Measurements from ENCODE around the gene C3orf33. TPM values are rescaled to one million over a fixed set of nuclear protein-coding genes. Genes with fewer than 3 reads are reported as not detected.
A peak's percentile ranks its signal among the peaks of the same experiment; 100 is the strongest.
"Not testable (repeated sequence)": the region's sequence is repeated elsewhere in the genome, so short reads cannot be mapped to it uniquely, and the experiment has no call there.

Gene C3orf33, protein sequence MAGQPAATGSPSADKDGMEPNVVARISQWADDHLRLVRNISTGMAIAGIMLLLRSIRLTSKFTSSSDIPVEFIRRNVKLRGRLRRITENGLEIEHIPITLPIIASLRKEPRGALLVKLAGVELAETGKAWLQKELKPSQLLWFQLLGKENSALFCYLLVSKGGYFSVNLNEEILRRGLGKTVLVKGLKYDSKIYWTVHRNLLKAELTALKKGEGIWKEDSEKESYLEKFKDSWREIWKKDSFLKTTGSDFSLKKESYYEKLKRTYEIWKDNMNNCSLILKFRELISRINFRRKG
- total RNA-seq = 1 to 10 TPM; 1.5 to 1.6 TPM

DNA sequence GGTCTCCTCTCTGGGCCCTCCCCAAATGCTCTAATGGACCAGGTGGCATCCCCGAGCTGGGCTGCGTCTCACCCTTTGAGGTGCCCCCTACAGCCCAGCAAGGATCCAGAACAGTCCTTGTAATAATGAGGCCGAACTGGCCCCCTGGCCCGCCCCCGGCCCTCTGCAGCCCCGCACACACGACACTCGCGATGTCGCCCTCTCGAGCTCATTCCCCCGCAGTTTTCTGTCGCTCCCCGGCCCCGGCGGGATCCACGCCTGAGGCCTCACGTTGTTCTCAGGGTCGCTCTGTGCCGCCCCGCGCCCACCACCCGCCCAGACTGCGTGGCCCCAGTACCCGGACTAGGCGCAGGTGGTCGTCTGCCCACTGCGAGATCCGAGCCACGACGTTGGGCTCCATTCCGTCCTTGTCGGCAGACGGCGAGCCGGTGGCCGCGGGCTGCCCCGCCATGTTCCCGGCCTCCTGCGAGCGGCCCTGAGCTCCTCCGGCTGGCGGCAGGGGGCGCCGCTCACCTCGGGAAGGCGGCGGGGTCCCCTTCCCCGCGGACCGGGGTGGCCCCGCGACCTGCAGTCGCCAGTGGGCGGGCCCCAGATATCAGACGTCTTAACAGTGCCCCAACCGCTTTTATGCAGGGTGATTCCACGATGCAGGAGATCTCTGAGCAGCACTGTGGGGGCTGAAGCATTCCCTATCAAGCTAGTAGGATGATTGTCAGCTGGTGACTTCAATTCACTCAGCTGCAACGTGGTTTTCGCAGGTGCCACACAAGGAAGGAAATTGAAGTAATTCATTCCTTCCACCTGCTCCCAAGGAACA, at the start of gene C3orf33:
Gene C3orf33, minus strand, starts transcription at position 477 of the 817 bp plus-strand sequence. Its CDS starts 26 bp downstream, at position 451.
- H3K9me3 Mint-ChIP-seq (ENCODE audit: low read depth) = no peaks in the 10 kb centered on the region
- H3K36me3 Mint-ChIP-seq (ENCODE audit: low read depth) = peaks cover 7% of the 10 kb centered on the region
- H3K4me3 Mint-ChIP-seq = peak within 1 kb of the TSS; percentile 81
- H3K27me3 Mint-ChIP-seq = peaks cover 9% of the 10 kb centered on the region
- DNase-seq (peak; percentile 87), ATAC-seq (peak; percentile 98)
- intact Hi-C loops (cut with DNase I, micrococcal nuclease) = loop anchor here (1.0 to 2.0 kb wide), 5 partner anchors 48 to 65 kb away; partner anchors contain the start of genes GMPS (in 2 of the 2), SLC33A1 (in 2 of the 2) and PLCH1 (in 1 of the 2)
- CTCF ChIA-PET = interaction anchor here (0.5 to 2.8 kb wide), 47 partner anchors 8 to 1285 kb away, joined by 3 to 19 read pairs (median 4); partner anchors contain the start of genes GMPS and SLC33A1
- POLR2A ChIA-PET = interaction anchor here (0.6 to 2.6 kb wide), 5 partner anchors 48 to 67 kb away, joined by 3 to 19 read pairs (median 5); partner anchors contain the start of genes GMPS and PLCH1
- peak within 1 kb of the TSS; percentile 84 for H3K27ac Mint-ChIP-seq
- peaks cover 10% of the 10 kb centered on the region for H3K4me1 Mint-ChIP-seq

DNA sequence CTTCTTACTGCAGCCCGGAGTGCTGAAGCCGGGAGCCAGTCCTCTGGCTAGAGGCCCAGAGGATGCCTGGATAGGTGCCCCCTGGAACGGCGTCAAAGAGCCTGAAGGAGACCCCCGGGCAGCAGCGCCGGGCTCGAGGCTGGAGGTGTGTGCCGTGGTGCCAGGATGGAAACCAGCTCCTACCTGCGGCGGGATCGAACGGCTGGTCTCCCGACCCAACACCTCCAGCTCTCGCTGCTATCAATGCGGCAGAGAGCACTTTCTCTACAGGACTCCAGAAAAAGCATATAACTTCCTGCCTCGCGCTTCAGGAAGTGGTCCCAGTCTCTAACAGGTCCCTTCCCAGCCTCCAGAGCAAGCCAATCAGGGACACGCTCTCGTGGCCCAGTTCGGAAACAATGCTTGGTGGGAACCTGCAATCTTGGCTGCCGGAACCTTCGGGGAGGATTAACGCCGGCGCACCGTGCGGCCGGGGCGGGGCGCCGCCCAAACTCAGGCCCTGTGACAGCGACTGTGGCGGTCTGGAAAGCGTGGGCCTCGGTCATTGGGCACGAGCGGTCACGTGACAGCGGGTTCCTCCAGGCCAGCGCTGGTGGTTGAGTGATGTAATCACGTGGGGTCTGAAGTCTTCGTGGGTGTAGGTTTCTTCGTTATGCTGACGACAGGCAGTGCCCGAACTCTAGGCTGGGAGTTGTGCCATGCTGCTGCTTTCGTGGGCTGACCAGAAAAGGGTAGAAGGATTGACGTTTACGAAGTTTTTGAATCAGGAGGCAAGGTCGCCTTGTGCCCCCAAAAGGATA, 48.3 kb upstream of the C3orf33 start, which contains the start of gene SLC33A1:
Gene SLC33A1, minus strand, starts transcription at position 287 of the 800 bp plus-strand sequence. CDS start 430 bp downstream, outside the sequence.
- Mint-ChIP-seq H3K27me3 (no peaks in the 10 kb centered on the region), H3K4me3 (peak within 1 kb of the TSS; percentile 99), H3K36me3 (ENCODE audit: low read depth) (peaks cover 29% of the 10 kb centered on the region), H3K9me3 (ENCODE audit: low read depth) (no peaks in the 10 kb centered on the region), H3K27ac (peak within 1 kb of the TSS; percentile 99), H3K4me1 (peaks cover 33% of the 10 kb centered on the region)
- peak; percentile 94 for ATAC-seq
- CTCF ChIA-PET = interaction anchor here (0.7 to 2.2 kb wide), 4 partner anchors 16 to 48 kb away, joined by 3 to 14 read pairs (median 10); partner anchors contain the start of genes C3orf33 and GMPS
- intact Hi-C loops (cut with DNase I, micrococcal nuclease) = loop anchor here (1.0 to 10.0 kb wide), 13 partner anchors 8 to 1530 kb away; partner anchors contain the start of genes C3orf33 (in 2 of the 2), CCNL1 (in 2 of the 2), DHX36 (in 2 of the 2) and GMPS (in 2 of the 2)
- DNase-seq = peak; percentile 99
- POLR2A ChIA-PET = interaction anchor here (0.7 to 2.5 kb wide), 5 partner anchors 8 to 1197 kb away, joined by 3 to 36 read pairs (median 7); partner anchors contain the start of genes C3orf33 and GMPS

DNA sequence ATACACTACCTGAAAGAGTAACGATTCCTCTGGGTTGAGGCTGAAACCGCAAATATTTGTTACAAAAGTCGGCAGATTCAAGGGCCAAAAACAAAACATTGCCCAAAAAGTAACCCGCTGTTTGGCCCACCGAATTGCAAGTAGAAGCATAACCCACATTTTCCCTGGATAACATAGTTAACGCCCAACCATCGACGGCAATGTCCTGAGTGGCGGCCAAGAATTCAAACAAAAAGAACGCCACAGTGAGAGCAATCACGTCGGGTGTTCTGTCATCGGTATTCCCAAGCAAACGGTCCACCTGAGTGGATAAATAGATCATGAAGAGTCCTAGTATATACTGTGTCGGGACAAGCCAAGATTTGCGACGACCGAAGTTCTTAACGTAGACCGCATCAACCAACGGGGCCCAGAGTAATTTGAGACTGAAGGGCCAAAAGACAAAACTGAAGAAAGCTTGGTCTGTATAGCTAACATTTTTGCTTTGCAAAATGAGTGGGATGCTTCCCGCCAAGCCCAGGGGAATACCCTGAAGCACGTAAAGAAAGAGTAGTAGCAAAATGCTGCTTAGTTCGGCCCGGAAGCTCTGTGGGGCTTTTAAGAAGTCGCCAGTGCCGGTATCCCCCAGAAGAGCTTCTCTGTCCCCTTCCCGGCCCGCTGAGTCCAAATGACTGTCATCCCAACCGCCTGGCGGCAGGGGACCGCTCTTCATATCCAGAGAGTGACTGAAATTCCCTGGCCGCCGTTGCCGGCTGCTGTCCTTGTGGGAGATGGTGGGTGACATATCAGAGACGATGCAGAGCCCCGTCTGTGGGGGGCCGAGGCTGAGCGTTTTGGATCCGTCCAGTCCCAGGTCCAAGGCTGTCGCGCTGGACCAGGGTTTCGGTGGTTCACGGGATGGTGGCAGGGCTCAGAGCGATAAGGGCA, 47.4 kb upstream of the C3orf33 start:
- DNase-seq (peak; percentile 67), ATAC-seq (peak; percentile 1)
- ChIA-PET POLR2A (interaction anchor here (0.8 to 2.5 kb wide), 4 partner anchors 9 to 48 kb away, joined by 3 to 36 read pairs (median 8); partner anchors contain the start of genes C3orf33 and GMPS), CTCF (interaction anchor here (1.6 to 2.2 kb wide), 3 partner anchors 16 to 47 kb away, joined by 9 to 14 read pairs (median 12); partner anchors contain the start of genes C3orf33 and GMPS)
- Mint-ChIP-seq H3K27me3 (no peaks in the 10 kb centered on the region), H3K4me1 (peaks cover 36% of the 10 kb centered on the region), H3K4me3 (peak overlapping the region; percentile 99), H3K36me3 (ENCODE audit: low read depth) (peaks cover 33% of the 10 kb centered on the region), H3K9me3 (ENCODE audit: low read depth) (no peaks in the 10 kb centered on the region), H3K27ac (peak overlapping the region; percentile 99)
- intact Hi-C loops (cut with DNase I, micrococcal nuclease) = loop anchor here (1.0 to 10.0 kb wide), 13 partner anchors 9 to 1529 kb away; partner anchors contain the start of genes C3orf33 (in 2 of the 2), CCNL1 (in 2 of the 2), DHX36 (in 2 of the 2) and GMPS (in 2 of the 2)

DNA sequence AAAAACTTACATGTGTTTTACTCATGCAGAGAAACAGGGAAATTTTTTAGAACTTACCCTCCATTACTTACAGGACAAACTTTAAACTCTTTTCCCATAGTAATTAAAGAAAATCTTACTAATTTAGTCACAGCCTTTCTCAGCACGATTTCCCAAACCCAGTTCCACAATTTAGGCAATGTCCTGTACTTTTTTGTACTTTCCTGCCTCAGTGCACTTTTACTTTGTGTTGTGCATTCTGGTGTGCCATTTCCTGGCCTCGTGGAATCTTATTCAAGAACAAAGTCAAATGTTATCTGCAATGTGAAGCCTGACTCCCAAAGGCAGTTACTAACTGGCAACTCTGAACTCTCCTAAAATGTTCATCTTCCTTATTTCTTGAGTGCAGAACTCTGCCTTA, 46.3 kb upstream of the C3orf33 start:
- ChIA-PET POLR2A (interaction anchor here (2.5 kb wide), 1 partner anchor 18 kb away, joined by 36 read pairs; the partner anchor contains the start of gene GMPS), CTCF (interaction anchor here (1.6 to 2.2 kb wide), 4 partner anchors 18 to 46 kb away, joined by 6 to 14 read pairs (median 10); partner anchors contain the start of genes C3orf33 and GMPS)
- intact Hi-C loops (cut with DNase I, micrococcal nuclease) = loop anchor here (5.0 to 10.0 kb wide), 7 partner anchors 105 to 1312 kb away; partner anchors contain the start of genes PLCH1 (in 2 of the 2), CCNL1 (in 1 of the 2) and TIPARP (in 1 of the 2)
- H3K4me1 Mint-ChIP-seq = peaks cover 44% of the 10 kb centered on the region
- ATAC-seq (no peak), DNase-seq (no peak)
- H3K27me3 Mint-ChIP-seq = no peaks in the 10 kb centered on the region
- no peaks in the 10 kb centered on the region for H3K9me3 Mint-ChIP-seq (ENCODE audit: low read depth)
- H3K27ac Mint-ChIP-seq = peak overlapping the region; percentile 40
- H3K36me3 Mint-ChIP-seq (ENCODE audit: low read depth) = peaks cover 39% of the 10 kb centered on the region
- peak overlapping the region; percentile 99 for H3K4me3 Mint-ChIP-seq

DNA sequence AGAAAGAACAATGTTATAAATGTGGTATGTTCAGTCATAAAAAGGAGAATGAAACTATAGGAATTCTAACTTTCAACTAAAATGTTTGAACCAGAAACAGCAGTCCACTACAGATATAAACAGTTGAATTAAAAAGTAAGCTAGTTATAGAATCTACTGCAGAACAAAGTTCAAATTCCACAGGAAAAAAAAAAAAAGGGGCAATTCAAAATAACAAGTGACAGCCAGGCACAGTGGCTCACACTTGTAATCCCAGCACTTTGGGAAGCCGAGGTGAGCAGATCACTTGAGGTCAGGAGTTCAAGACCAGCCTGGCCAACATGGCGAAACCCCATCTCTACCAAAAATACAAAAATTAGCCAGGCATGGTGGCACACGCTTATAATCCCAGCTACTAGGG, 43.3 kb upstream of the C3orf33 start:
- ChIA-PET CTCF (interaction anchor here (1.1 kb wide), 1 partner anchor 43 kb away, joined by 5 read pairs; the partner anchor contains the start of gene C3orf33), POLR2A (interaction anchor here (0.6 kb wide), 1 partner anchor 15 kb away, joined by 5 read pairs; no protein-coding TSS in a partner anchor)
- H3K36me3 Mint-ChIP-seq (ENCODE audit: low read depth) = peaks cover 38% of the 10 kb centered on the region
- H3K27ac Mint-ChIP-seq; H3K4me3 Mint-ChIP-seq; ATAC-seq; H3K9me3 Mint-ChIP-seq (ENCODE audit: low read depth); H3K27me3 Mint-ChIP-seq; intact Hi-C loops (cut with DNase I, micrococcal nuclease); DNase-seq: not testable (repeated sequence)
- H3K4me1 Mint-ChIP-seq = peaks cover 54% of the 10 kb centered on the region

DNA sequence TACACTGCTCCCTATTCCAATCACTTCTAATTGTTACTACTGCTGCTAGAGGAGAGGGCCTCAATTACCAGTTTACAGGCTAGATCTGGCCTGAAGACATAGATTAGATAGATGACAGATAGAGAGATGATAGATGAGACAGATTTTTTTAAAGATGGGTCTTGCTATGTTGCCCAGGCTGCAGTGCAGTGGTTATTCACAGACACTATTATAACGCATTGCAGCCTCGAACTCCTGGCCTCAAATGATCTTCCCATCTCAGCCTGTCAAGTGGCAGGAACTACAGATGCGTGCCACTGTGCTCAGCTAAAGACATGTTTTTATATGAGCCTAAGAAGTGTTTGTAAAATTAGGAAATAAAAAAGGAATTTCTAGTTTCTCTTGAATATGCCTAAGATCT, 41.9 kb upstream of the C3orf33 start:
- CTCF ChIA-PET = interaction anchor here (0.6 kb wide), 1 partner anchor 191 kb away, joined by 3 read pairs; no protein-coding TSS in a partner anchor
- Mint-ChIP-seq H3K27me3 (no peaks in the 10 kb centered on the region), H3K4me1 (peaks cover 62% of the 10 kb centered on the region), H3K27ac (no peak overlapping the region), H3K36me3 (ENCODE audit: low read depth) (peaks cover 37% of the 10 kb centered on the region), H3K9me3 (ENCODE audit: low read depth) (no peaks in the 10 kb centered on the region), H3K4me3 (no peak overlapping the region)
- DNase-seq (no peak), ATAC-seq (no peak)
- POLR2A ChIA-PET = no interaction called here
- intact Hi-C loops (cut with DNase I, micrococcal nuclease) = no loop called here

DNA sequence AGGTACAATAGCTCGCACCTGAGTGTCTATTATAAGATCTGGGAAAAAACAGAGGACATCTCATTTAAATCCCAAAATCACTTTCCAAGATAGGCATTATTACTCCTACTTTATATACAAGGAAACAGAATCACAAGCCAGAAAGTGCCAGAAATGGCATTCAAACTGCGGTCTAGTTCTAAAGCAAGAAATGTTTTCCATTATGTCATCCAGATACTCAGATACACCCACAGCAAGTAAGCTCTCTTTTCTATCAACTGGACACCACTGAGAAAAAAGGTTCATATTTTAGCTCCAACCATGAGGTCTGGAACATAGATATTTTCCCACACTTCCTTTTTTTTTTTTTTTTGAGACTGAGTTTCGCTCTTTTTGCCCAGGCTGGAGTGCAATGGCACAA, 40.0 kb upstream of the C3orf33 start:
- ChIA-PET CTCF (interaction anchor here (1.1 kb wide), 1 partner anchor 41 kb away, joined by 3 read pairs; no protein-coding TSS in a partner anchor), POLR2A (no interaction called here)
- H3K27ac Mint-ChIP-seq = no peak overlapping the region
- peaks cover 21% of the 10 kb centered on the region for H3K36me3 Mint-ChIP-seq (ENCODE audit: low read depth)
- intact Hi-C loops (cut with DNase I, micrococcal nuclease) = no loop called here
- no peaks in the 10 kb centered on the region for H3K27me3 Mint-ChIP-seq
- peaks cover 47% of the 10 kb centered on the region for H3K4me1 Mint-ChIP-seq
- ATAC-seq (no peak), DNase-seq (no peak)
- no peaks in the 10 kb centered on the region for H3K9me3 Mint-ChIP-seq (ENCODE audit: low read depth)
- H3K4me3 Mint-ChIP-seq = no peak overlapping the region

DNA sequence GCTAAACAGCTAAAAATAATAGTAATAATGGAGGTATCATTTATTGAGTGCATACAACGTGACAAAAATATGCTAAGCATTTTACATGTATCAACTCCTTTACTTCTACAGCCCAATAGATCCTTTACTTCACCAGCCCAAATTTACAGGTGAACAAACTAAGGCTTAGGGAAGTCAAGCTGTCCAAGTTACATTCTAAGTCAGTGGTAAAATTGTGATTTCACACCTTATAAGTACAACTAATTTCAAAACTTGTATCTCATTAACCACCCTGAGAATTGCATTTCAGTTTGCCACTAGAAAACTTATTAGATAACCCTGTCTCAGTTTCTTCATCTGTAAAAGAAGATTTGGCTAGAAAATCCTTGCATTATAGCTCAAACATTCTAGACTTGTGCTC, 37.5 kb upstream of the C3orf33 start:
- no peaks in the 10 kb centered on the region for H3K9me3 Mint-ChIP-seq (ENCODE audit: low read depth)
- DNase-seq (no peak), ATAC-seq (no peak)
- H3K4me1 Mint-ChIP-seq = peaks cover 32% of the 10 kb centered on the region
- peaks cover 15% of the 10 kb centered on the region for H3K36me3 Mint-ChIP-seq (ENCODE audit: low read depth)
- no peaks in the 10 kb centered on the region for H3K27me3 Mint-ChIP-seq
- intact Hi-C loops (cut with DNase I, micrococcal nuclease) = no loop called here
- H3K4me3 Mint-ChIP-seq = no peak overlapping the region
- ChIA-PET POLR2A (no interaction called here), CTCF (interaction anchor here (0.9 to 1.0 kb wide), 2 partner anchors 8 to 10 kb away, joined by 3 read pairs; no protein-coding TSS in a partner anchor)
- no peak overlapping the region for H3K27ac Mint-ChIP-seq

DNA sequence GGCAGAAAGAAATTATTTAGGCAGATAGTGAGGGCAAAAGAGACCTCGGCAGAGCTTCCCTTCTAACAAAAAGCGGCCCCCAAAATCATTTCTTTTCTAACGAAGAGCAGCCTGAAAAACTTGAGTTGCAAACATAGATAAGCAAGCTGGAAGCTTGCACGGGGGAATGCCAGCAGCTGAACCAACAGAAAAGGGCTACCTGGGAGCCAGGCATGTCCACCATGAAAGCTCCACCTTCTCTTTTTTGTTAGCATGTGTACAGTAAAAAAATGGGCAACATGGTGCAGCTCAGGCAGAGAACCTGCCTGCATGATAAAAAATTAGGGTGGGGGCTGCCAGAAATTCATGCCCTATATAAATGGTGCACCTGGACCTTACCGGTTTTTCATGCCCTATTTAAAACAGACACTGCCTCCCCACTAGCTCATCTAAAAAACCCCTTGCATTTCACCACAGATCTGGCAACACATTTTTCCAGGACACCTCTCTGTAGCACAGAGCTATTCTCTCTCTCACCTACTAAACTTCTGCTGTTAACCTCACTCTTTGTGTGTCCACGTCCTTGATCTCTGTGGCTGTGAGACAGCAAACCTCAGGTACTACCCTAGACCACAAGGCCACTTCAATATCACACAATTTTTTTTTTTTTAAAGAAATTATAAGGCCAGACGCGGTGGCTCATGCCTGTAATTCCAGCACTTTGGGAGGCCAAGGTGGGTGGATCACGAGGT, 29.4 kb upstream of the C3orf33 start:
- Mint-ChIP-seq H3K27me3 (no peaks in the 10 kb centered on the region), H3K36me3 (ENCODE audit: low read depth) (peaks cover 10% of the 10 kb centered on the region), H3K4me3 (no peak overlapping the region), H3K27ac (no peak overlapping the region), H3K4me1 (no peaks in the 10 kb centered on the region), H3K9me3 (ENCODE audit: low read depth) (no peaks in the 10 kb centered on the region)
- no peak for DNase-seq
- POLR2A ChIA-PET = no interaction called here
- CTCF ChIA-PET = interaction anchor here (0.7 to 1.2 kb wide), 2 partner anchors 8 to 29 kb away, joined by 3 to 8 read pairs; partner anchors contain the start of gene C3orf33
- intact Hi-C loops (cut with DNase I, micrococcal nuclease) = no loop called here
- no peak for ATAC-seq
